Spleen (tissue), 11 donors: ENCODE data around the gene FIS1. TPM values are rescaled to one million over a fixed set of nuclear protein-coding genes. Genes with fewer than 3 reads are reported as not detected.

ENCODE experiments used
- DNase-seq: peaks from one replicate; pipeline ENCODE4 v3.0.0-alpha.2; 2020
- H3K27ac ChIP-seq, 8 donors: fragments of 200-600 bp; sonication (generic) in 7 of 8; 1 replicate in 4 of 8; 2 replicates in 4 of 8; pipeline versions ENCODE4 v1.5.0 to v1.8.0; 2016 to 2021; ENCODE audit warnings: inconsistent platforms in 4 of 8, mild to moderate bottlenecking in 4 of 8, moderate library complexity in 1 of 8
- H3K27me3 ChIP-seq, 7 donors: fragments of 200-600 bp; sonication (generic) in 6 of 7; replicated peaks in 1 of 7; 1 replicate in 4 of 7; 2 replicates in 3 of 7; pipeline versions ENCODE4 v1.5.0 to v1.8.0; 2016 to 2021; ENCODE audit warnings: inconsistent platforms in 3 of 7, mild to moderate bottlenecking in 1 of 7
- H3K36me3 ChIP-seq, 6 donors: fragments of 200-600 bp; sonication (generic) in 5 of 6; 1 replicate in 4 of 6; 2 replicates in 2 of 6; pipeline versions ENCODE4 v1.5.0 to v1.8.0; 2016 to 2021; ENCODE audit warnings: inconsistent platforms in 2 of 6
- H3K4me1 ChIP-seq, 6 donors: fragments of 200-600 bp; sonication (generic) in 5 of 6; 1 replicate in 3 of 6; 2 replicates in 3 of 6; pipeline versions ENCODE4 v1.5.0 to v1.8.0; 2016 to 2021; ENCODE audit warnings: inconsistent platforms in 3 of 6
- H3K4me3 ChIP-seq, 8 donors: fragments of 200-600 bp; sonication (generic) in 7 of 8; 1 replicate in 4 of 8; 2 replicates in 4 of 8; pipeline versions ENCODE4 v1.5.0 to v1.8.0; 2016 to 2021; ENCODE audit warnings: inconsistent platforms in 4 of 8, mild to moderate bottlenecking in 4 of 8, moderate library complexity in 2 of 8
- H3K9me3 ChIP-seq, 8 donors: fragments of 200-600 bp; sonication (generic) in 7 of 8; 1 replicate in 4 of 8; 2 replicates in 4 of 8; pipeline versions ENCODE4 v1.5.0 to v1.8.0; 2016 to 2021; ENCODE audit warnings: inconsistent platforms in 4 of 8
- CTCF ChIP-seq, 11 experiments: fragments of 200-600 bp in 7 of 11; fragments of 450-650 bp in 4 of 11; sonication (generic) in 4 of 11; IDR thresholded peaks in 8 of 11; conservative IDR thresholded peaks in 3 of 11; 1 replicate in 7 of 11; 2 replicates in 4 of 11; pipeline versions ENCODE4 v1.4.0 to v1.8.0; 2016 to 2021; ENCODE audit warnings: antibody characterized with exemption in 11 of 11, inconsistent platforms in 4 of 11, mild to moderate bottlenecking in 1 of 11
- POLR2A ChIP-seq, 3 donors: fragments of 450-650 bp; IDR thresholded peaks; one replicate each; pipeline ENCODE4 v1.5.1; 2017; ENCODE audit warnings: antibody characterized with exemption in 3 of 3, mild to moderate bottlenecking in 1 of 3
- POLR2AphosphoS5 ChIP-seq, 3 donors: sonication (generic); formaldehyde crosslinking; IDR thresholded peaks; one replicate each; pipeline ENCODE4 v1.5.1; 2017; ENCODE audit warnings: antibody characterized with exemption in 3 of 3
- WGBS, 5 donors: extraction: QIAGEN DNeasy Blood & Tissue Kit in 3 of 5; methylation state at CpG; one replicate each; pipeline versions ENCODE4 v1.1.5 to v1.1.7; 2013 to 2018; 5-methylcytosine and 5-hydroxymethylcytosine counted together
- intact Hi-C: fragments of 100-400 bp; cut with DNase I; formaldehyde crosslinking; loops from one replicate; pipeline ENCODE4 v1.15.0; 2023; ENCODE audit warnings: low total_unique reads
- polyA plus RNA-seq, 3 donors: library from polyadenylated mRNA; stranded (reverse); fragments of 200-250 nt; gene quantifications; one replicate each; pipeline ENCODE4 v1.2.1, GENCODE V29; 2013
- total RNA-seq, 7 donors: library from RNA; depleted of rRNA in 3 of 7; stranded (reverse); fragments of >200 nt in 3 of 7; fragmentation: NEBNext Ultra II Directional in 4 of 7; extraction: Animal tissue kit (Norgen Biotek cat#: 25700) in 4 of 7; gene quantifications; one replicate each; pipeline versions ENCODE4 v1.1.0 to v1.2.1, GENCODE V29; 2016 to 2021
- donor health status: healthy with polysubstance abuse.
- donor health status: DM: no; HTN: no; CAD: no; lungs with moderate emphysema.
- donor health status: DM: no; HTN: no; CAD: no.
- donor health status: Bipolar disorder and iron deficiency.
- donor health status: healthy.
- donor health status: DM: no; HTN: no; CAD: no.
- donor health status: DM: yes; HTN: yes; CAD: no.

The FIS1 gene
- total and polyA plus RNA-seq, 10 donors = 130 to 250 (median 179) TPM

GRCh38 chr7:101273206-101273605, 28.3 kb upstream of the FIS1 start:
- H3K27me3 ChIP-seq = peaks cover 0 to 14% (median 0%) of the 10 kb centered on the region in 7 donors
- no peak for TF ChIP-seq POLR2AphosphoS5 (IDR thresholded peaks at IDR 0.05)
- no peak overlapping the region for H3K4me3 ChIP-seq
- H3K9me3 ChIP-seq = no peaks in the 10 kb centered on the region
- no peak for DNase-seq
- no peaks in the 10 kb centered on the region for H3K36me3 ChIP-seq
- H3K4me1 ChIP-seq = no peaks in the 10 kb centered on the region
- intact Hi-C loops = no loop called here
- 64 to 78% (median 77%) methylated on average over 4 of the region's 4 CpGs for WGBS, 5 donors
- no peak overlapping the region for H3K27ac ChIP-seq

- intact Hi-C loops = no loop called here
- 70 to 84% (median 74%) methylated on average over 5 of the region's 5 CpGs for WGBS, 5 donors
- TF ChIP-seq POLR2A (IDR thresholded peaks at IDR 0.05) = no peak
- TF ChIP-seq POLR2AphosphoS5 (IDR thresholded peaks at IDR 0.05) = no peak
- no peak for TF ChIP-seq CTCF (IDR thresholded peaks at IDR 0.05 in 8 of 11, conservative IDR thresholded peaks at IDR 0.05 in 3 of 11)
- H3K4me3 ChIP-seq = no peak overlapping the region
- H3K27me3 ChIP-seq = peaks cover 0 to 11% (median 0%) of the 10 kb centered on the region in 7 donors
- H3K36me3 ChIP-seq = no peaks in the 10 kb centered on the region
- H3K4me1 ChIP-seq = no peaks in the 10 kb centered on the region
- no peak for DNase-seq
- H3K9me3 ChIP-seq = no peaks in the 10 kb centered on the region
- no peak overlapping the region for H3K27ac ChIP-seq
Measured at GRCh38 chr7:101271021-101271420, 26.1 kb upstream of the FIS1 start.

GRCh38 chr7:101269664-101270063, 24.8 kb upstream of the FIS1 start:
- H3K4me3 ChIP-seq = no peak overlapping the region
- no peaks in the 10 kb centered on the region for H3K9me3 ChIP-seq
- no peaks in the 10 kb centered on the region for H3K4me1 ChIP-seq
- TF ChIP-seq POLR2AphosphoS5 (IDR thresholded peaks at IDR 0.05) (no peak), CTCF (IDR thresholded peaks at IDR 0.05 in 8 of 11, conservative IDR thresholded peaks at IDR 0.05 in 3 of 11) (no peak), POLR2A (IDR thresholded peaks at IDR 0.05) (no peak)
- intact Hi-C loops = no loop called here
- no peak for DNase-seq
- peaks cover 0 to 14% (median 0%) of the 10 kb centered on the region in 7 donors for H3K27me3 ChIP-seq
- WGBS, 5 donors = 86 to 92% (median 91%) methylated on average over 21 of the region's 21 CpGs
- H3K36me3 ChIP-seq = no peaks in the 10 kb centered on the region
- H3K27ac ChIP-seq = no peak overlapping the region

- WGBS, 5 donors = 56 to 73% (median 62%) methylated on average over 17 of the region's 17 CpGs
- no peaks in the 10 kb centered on the region for H3K9me3 ChIP-seq
- no peaks in the 10 kb centered on the region for H3K4me1 ChIP-seq
- TF ChIP-seq POLR2AphosphoS5 (IDR thresholded peaks at IDR 0.05) (no peak), CTCF (IDR thresholded peaks at IDR 0.05 in 8 of 11, conservative IDR thresholded peaks at IDR 0.05 in 3 of 11) (no peak), POLR2A (IDR thresholded peaks at IDR 0.05) (no peak)
- DNase-seq = no peak
- no peak overlapping the region for H3K27ac ChIP-seq
- intact Hi-C loops = no loop called here
- no peaks in the 10 kb centered on the region for H3K36me3 ChIP-seq
- H3K4me3 ChIP-seq = no peak overlapping the region
- H3K27me3 ChIP-seq = peaks cover 0 to 22% (median 0%) of the 10 kb centered on the region in 7 donors
Measured at GRCh38 chr7:101265622-101266516, 21.0 kb upstream of the FIS1 start.
